WERI-Rb-1 (cell line): ENCODE measurements around the gene U2AF1L4.

Source experiments
- DNase-seq: peaks from one replicate; pipeline ENCODE4 v3.0.0-alpha.2; 2020
- H3K27ac ChIP-seq: fragments of 250-450 bp; sonication (Bioruptor Pico); 2 replicates; pipeline ENCODE4 v1.5.1; 2020; ENCODE audit warnings: mild to moderate bottlenecking, moderate library complexity
- H3K27me3 ChIP-seq: fragments of 250-450 bp; sonication (Bioruptor Pico); 2 replicates; pipeline ENCODE4 v1.5.1; 2021; ENCODE audit warnings: mild to moderate bottlenecking, low read depth, moderate library complexity; ENCODE audit not compliant: insufficient read depth, severe bottlenecking
- H3K36me3 ChIP-seq: fragments of 250-450 bp; sonication (Bioruptor Pico); 2 replicates; pipeline ENCODE4 v1.5.1; 2020; ENCODE audit warnings: mild to moderate bottlenecking, moderate library complexity
- H3K4me3 ChIP-seq: 2 replicates; pipeline ENCODE4 v1.5.1; 2011; ENCODE audit warnings: low read depth, mild to moderate bottlenecking, control low read depth, low read length
- H3K9me3 ChIP-seq: fragments of 250-450 bp; sonication (Bioruptor Pico); 2 replicates; pipeline ENCODE4 v1.5.1; 2021; ENCODE audit warnings: mild to moderate bottlenecking, moderate library complexity; ENCODE audit not compliant: severe bottlenecking
- TF ChIP-seq, protein P1 (sequence below): IDR thresholded peaks from 2 replicates; pipeline ENCODE4 v1.5.1; 2011; ENCODE audit warnings: low read depth, mild to moderate bottlenecking, control low read depth, inconsistent platforms, low read length

Gene U2AF1L4

GRCh38 chr19:35722897-35723296 is 22.3 kb downstream of the U2AF1L4 start:
- TF ChIP-seq, protein P1, sequence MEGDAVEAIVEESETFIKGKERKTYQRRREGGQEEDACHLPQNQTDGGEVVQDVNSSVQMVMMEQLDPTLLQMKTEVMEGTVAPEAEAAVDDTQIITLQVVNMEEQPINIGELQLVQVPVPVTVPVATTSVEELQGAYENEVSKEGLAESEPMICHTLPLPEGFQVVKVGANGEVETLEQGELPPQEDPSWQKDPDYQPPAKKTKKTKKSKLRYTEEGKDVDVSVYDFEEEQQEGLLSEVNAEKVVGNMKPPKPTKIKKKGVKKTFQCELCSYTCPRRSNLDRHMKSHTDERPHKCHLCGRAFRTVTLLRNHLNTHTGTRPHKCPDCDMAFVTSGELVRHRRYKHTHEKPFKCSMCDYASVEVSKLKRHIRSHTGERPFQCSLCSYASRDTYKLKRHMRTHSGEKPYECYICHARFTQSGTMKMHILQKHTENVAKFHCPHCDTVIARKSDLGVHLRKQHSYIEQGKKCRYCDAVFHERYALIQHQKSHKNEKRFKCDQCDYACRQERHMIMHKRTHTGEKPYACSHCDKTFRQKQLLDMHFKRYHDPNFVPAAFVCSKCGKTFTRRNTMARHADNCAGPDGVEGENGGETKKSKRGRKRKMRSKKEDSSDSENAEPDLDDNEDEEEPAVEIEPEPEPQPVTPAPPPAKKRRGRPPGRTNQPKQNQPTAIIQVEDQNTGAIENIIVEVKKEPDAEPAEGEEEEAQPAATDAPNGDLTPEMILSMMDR: no peak
- H3K9me3 ChIP-seq: no peaks in the 10 kb centered on the region
- H3K36me3 ChIP-seq: peaks cover 77% of the 10 kb centered on the region

GRCh38 chr19:35722461-35722860 is 22.8 kb downstream of the U2AF1L4 start:
- Histone ChIP-seq H3K9me3 (no peaks in the 10 kb centered on the region), H3K4me3 (no peak overlapping the region), H3K27ac (no peak overlapping the region), H3K27me3 (no peaks in the 10 kb centered on the region), H3K36me3 (peaks cover 73% of the 10 kb centered on the region)
- no peak for DNase-seq
- TF ChIP-seq, protein P1: no peak

More at GRCh38 chr19:35722897-35723296, 22.3 kb downstream of the U2AF1L4 start:
- Histone ChIP-seq H3K4me3 (no peak overlapping the region), H3K27ac (no peak overlapping the region), H3K27me3 (no peaks in the 10 kb centered on the region)
- DNase-seq: no peak

- Histone ChIP-seq H3K27ac (no peak overlapping the region), H3K36me3 (peaks cover 64% of the 10 kb centered on the region), H3K9me3 (no peaks in the 10 kb centered on the region), H3K27me3 (no peaks in the 10 kb centered on the region), H3K4me3 (no peak overlapping the region)
- DNase-seq: no peak
- TF ChIP-seq, protein P1: no peak
Measured at GRCh38 chr19:35721374-35721773, 23.8 kb downstream of the U2AF1L4 start.

- no peak for DNase-seq
- no peaks in the 10 kb centered on the region for H3K27me3 ChIP-seq
- H3K9me3 ChIP-seq: no peaks in the 10 kb centered on the region
- H3K4me3 ChIP-seq: no peak overlapping the region
- TF ChIP-seq, protein P1: no peak
- H3K27ac ChIP-seq: no peak overlapping the region
- peaks cover 57% of the 10 kb centered on the region for H3K36me3 ChIP-seq
Measured at GRCh38 chr19:35720648-35721047, 24.6 kb downstream of the U2AF1L4 start.

DNA sequence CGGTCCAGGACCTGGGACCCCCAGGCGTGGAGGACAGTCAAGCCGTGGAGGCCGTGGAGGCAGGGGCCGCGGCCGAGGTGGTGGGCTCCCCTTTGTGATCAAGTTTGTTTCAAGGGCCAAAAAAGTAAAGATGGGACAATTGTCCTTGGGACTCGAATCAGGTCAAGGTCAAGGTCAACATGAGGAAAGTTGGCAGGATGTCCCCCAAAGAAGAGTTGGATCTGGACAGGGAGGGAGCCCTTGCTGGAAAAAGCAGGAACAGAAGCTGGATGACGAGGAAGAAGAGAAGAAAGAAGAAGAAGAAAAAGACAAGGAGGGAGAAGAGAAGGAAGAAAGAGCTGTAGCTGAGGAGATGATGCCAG is 25.1 kb downstream of the U2AF1L4 start:
- Histone ChIP-seq H3K36me3 (peaks cover 52% of the 10 kb centered on the region), H3K9me3 (no peaks in the 10 kb centered on the region), H3K27ac (no peak overlapping the region), H3K4me3 (no peak overlapping the region), H3K27me3 (no peaks in the 10 kb centered on the region)
- TF ChIP-seq, protein P1: no peak
- DNase-seq: no peak

DNA sequence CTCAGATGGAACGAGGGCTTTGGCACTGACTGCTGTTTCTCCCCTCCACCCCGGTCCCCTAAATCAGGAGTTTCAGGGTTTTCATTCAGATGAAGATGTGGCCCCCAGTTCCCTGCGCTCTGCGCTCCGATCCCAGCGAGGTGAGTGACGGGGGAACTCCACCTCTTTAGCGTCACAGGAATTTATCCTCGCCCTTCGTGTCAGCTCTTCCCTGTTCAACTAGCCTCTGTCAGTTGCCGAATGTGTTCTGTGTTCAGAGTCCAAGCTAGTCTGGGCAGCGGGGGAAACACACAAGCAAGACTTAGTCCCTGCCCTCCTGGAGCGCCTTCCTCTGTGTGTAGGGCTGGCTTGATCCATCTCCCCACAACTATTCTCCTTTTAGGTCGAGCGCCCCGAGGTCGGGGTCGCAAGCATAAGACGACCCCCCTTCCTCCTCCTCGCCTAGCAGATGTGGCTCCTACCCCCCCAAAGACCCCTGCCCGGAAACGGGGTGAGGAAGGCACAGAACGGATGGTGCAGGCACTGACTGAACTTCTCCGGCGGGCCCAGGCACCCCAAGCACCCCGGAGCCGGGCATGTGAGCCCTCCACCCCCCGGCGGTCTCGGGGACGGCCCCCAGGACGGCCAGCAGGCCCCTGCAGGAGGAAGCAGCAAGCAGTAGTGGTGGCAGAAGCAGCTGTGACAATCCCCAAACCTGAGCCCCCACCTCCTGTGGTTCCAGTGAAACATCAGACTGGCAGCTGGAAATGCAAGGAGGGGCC is 25.6 kb downstream of the U2AF1L4 start:
- Histone ChIP-seq H3K4me3 (no peak overlapping the region), H3K27ac (no peak overlapping the region), H3K27me3 (no peaks in the 10 kb centered on the region), H3K9me3 (no peaks in the 10 kb centered on the region), H3K36me3 (peaks cover 46% of the 10 kb centered on the region)
- TF ChIP-seq, protein P1: no peak
- DNase-seq: no peak
